NCI-H1048 (cell line): ENCODE data around the gene SCD5.

ENCODE experiments used
- DNase-seq: peaks from one replicate; lab custom pipeline; 2025; lab: John Stamatoyannopoulos, UW

The SCD5 gene

DNA sequence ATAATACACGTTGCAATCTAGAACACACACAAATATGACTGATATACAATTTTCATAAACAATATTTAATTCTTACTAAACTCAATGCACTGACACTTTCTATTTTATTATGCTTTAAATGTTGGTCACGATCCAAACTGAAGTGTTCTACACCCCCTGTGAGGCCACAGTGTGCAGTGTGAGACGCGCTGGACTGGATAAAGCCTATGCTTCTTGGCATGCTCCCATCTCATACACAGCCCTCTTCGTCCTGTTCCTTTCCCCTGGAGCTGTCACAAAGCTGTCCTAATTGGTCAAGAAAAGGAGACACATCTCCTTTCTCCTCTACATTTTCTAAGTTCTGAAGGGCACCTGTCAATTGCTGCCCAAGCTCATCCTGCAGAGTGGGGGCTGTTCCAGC lies 72.0 kb downstream of the SCD5 start:
- DNase-seq: no peak

DNA sequence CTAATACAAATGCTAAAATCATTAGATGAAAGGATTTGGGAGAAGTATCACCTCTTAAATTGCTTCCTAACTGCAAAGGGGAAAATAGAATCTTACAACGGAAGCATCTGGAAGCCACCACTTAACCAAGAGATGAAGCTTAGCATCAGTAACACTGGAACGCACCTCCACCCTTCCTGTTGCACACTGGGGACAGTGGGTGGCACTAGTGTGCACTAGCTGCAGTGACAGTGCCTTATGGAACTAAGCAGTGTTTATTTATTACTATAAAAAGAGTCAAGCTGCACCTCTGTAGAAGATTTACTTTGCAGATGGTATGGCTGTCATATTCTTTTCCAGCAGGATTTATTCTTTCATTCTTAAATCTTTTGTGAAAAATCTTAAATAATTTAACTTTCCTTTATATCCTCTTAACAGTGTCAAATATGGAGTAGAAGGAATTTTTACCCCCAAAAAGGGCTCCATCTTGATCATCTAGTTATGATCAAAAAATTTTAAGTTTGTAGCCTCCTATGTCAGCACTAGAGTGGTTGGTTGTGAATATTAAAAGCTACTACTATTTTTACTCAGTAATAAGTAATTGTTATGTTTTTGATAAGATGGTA lies 76.7 kb downstream of the SCD5 start:
- no peak for DNase-seq

DNA sequence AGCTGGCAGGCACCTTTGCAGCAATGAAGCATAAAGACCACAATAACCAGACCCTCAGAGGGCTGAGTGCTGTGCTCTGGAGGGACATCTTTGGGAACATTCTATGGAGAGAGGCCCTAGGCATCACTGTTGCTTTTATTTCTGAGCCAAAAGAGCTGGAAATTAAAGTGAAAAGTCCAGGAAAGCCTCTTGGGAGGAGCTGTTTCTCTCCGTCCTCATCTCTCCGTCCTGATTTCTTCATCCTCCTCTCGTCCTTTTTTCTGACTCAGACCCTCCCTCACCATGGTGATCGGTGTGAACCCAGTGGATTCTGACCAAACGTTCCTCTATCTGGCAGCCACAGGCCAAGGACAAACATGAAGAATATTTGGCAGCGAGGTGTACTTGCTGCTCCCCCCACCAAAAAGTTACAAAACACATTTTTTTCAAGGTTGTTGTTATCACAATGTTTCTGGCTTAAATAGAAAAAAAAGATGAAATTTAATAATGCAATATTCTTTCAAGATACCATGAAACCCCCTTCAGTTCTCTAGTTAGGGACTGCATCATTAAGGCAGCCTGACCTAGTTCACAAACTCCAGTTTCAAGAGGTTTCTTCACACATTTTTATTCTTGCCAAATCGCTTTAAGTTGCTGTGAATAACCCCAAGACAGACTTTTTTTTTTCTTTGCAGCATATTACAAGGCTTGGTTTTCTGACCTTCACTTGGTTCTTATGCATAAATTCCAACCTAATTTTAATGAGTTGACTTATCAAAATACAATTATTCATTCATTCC lies 80.2 kb downstream of the SCD5 start:
- no peak for DNase-seq

DNA sequence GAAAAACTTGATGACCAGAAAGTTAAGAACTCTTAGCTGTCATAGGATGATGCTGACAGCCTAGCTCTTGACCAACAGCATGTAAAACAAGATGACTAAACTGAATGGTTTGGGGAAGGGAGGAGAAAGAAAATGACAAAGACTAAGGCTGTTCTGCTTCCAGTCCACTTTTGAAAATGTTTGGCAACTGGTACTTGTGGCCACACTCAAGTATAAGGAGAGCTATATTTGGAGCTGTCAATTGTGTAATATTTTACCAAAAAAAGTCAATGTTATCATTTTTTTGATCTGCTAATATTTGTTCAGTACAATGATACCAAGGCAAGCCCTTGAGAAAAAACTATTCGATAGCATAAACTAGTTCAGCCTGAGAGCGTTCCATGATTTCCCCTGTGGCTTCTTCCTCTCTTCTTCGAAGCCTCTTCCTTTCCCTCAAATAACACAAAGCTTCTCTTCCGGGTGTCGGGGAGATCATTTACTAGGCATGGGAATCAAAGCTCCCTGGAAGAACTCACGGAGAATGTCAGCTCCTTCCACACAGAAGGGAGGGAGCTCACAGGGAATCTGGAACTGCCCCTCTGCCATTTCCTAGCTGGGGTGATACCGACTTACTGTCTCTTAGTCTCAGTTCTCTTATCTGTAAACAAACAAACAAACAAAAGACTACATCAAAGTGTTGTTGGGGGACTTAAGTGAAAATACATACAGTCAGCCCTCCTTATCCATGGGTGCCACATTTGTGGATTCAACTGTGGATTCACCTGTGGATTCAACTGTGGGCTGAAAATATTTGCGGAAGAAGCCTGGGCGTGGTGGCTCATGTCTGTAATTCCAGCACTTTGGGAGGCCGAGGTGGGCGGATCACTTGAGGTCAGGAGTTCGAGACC lies 82.6 kb downstream of the SCD5 start:
- DNase-seq: no peak

DNA sequence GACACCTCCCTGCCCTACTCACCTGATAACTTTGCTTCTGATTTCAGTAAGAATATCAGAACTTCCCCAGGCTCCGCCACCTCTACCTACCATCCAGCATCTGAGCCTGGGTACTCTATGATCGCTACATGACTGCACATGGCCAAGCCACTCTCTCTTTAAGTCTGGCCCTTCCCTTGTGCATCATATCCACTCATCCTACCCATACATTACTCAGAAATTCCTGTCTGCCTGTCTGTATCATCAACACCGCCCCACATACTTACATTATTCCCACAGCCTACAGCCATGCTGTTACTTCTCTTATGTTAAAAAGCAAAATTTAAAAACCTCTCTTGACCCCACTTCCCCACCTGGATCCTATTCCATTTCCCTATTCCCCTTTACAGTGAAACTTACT lies 84.7 kb downstream of the SCD5 start:
- no peak for DNase-seq

DNA sequence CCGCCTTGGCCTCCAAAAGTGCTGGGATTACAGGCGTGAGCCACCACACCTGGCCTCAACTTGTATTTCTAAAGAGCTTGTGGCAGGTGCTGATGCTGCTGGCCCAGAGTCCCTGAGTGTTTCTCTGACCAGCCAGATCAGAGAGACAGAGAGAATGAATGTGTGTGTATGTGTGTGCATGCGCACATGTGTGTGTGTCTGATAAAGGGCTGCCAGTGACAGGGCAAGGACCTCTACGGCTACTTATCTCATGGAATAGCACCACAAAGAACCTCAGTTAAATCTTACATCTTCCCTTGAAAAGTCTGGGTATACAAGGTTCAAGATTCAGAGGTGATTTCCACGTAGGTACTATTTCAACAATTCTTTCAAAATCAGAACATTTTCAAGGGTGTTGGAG lies 86.0 kb downstream of the SCD5 start:
- DNase-seq: no peak

DNA sequence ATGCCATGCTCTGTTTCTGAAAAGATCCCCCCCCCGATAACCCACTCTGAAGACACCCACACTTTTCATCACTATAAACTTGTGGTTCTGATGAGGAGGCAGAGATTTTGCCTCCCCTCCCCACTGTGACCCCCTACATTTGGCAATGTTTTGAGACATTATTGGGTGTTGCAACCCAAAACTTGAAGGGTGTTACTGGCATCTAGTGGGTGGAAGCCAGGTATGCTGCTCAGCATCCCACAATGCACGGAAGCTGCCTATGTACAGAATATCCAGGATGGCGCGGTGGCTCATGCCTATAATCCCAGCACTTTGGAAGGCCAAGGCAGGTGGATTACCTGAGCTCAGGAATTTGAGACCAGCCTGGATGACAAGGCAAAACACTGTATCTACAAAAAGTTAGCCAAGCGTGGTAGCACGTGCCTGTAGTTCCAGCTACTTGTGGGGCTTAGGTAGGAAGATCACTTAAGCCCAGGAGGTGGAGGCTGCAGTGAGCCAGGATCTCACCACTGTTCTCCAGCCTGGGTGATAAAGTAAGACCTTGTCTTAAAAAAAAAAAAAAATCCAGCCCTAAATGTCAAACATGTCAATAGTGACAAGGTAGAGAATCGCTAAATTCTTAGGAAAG lies 87.3 kb downstream of the SCD5 start:
- no peak for DNase-seq

DNA sequence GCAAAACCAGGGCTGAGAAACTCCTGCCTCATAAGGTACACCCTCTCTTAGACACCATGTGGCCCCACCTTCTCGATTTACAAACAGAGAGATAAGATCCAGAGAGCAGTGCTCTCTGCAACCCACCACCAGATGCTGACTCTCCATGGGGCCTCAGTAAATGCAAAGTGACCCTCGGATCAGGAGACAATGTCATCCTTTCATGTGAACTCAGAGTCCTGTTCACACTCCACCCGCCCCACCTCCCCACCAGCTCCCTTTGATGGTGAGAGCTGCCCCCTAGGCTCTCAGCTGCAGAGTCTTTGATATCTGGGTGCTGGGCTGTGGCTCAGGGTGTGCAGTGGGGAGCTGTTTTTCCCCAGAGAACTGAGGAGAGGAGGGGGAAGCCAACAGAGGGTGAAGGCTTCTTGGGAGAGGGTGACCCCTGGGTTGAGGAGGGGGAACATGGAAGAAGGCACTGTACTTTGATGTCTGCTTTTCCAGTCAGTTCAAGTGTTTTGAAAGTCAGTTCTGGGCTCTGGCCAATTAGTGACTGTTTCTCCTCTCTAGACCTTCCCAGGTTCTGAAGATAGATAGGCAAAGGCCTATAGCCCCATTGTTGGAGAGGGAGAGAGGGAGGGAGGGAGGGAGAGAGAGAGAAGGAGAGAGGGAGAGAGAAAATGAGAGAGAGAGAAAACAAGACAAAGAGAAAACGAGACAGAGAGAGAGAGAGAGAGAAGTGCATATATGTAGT lies 88.2 kb downstream of the SCD5 start:
- DNase-seq: no peak

DNA sequence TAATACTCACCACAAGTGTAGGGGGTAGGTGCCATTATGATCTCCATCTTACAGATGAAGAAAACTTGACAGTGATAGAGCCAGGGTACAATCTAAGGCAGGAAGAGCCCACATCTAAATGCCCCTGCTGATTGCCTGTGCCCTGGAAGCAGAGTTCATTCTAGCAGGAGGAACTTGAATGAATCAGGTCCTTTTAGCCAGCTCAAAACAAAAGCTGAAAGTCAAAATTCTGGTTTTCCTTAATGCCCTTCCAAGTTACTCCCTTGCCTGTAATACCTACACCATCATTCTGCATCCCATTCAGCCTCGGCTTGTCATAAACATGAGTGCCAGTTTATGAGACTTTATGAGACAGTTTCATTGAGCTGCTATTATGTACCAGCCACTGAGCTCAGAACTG lies 89.6 kb downstream of the SCD5 start:
- no peak for DNase-seq

DNA sequence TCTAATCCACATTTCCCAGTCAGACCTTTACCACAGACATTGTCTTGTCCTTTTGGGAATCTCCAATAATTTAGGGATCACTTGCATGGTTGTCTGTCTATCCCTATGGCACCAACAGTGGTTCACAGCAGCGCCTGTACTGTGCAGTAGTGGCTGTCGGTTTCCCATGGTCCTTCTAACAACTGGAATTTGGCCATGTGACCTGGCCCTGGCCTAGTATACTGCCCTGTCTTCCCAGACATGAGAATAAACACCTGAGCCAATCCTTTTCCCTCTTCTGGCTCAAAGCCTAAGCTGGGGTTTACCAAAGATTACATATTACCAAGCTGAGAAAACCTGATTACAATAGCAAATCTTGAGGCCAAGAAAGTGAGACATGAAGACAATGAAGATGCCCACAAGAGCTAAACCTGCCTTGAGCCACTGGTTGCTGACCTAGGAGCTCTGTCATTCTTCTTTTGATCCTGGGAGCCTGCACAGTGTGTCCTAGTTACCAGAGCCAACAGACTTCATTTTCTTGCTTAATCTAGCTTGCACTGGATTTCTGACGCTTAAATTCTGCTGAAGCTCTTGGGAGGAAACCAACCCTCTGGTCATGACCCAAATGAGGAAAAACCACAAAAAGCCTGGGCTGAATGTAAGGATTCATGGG lies 92.1 kb downstream of the SCD5 start:
- no peak for DNase-seq

DNA sequence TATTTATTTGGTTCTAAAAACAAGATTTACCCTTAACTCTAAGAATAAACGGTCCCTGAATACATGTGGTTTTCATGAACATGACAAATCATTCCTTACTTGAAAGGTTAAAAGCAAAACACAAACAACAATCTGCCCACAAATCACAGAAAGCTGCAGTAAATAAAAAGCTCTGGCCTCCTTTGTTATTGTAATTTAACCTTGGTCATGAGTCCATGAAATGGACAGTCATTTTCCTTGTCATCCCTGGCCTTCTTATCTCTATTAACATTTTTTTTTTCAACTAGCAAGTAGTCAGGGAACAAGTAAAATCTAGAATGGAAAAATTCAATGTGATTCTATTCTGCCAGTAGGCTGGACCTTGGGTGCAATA lies 92.7 kb downstream of the SCD5 start:
- no peak for DNase-seq

DNA sequence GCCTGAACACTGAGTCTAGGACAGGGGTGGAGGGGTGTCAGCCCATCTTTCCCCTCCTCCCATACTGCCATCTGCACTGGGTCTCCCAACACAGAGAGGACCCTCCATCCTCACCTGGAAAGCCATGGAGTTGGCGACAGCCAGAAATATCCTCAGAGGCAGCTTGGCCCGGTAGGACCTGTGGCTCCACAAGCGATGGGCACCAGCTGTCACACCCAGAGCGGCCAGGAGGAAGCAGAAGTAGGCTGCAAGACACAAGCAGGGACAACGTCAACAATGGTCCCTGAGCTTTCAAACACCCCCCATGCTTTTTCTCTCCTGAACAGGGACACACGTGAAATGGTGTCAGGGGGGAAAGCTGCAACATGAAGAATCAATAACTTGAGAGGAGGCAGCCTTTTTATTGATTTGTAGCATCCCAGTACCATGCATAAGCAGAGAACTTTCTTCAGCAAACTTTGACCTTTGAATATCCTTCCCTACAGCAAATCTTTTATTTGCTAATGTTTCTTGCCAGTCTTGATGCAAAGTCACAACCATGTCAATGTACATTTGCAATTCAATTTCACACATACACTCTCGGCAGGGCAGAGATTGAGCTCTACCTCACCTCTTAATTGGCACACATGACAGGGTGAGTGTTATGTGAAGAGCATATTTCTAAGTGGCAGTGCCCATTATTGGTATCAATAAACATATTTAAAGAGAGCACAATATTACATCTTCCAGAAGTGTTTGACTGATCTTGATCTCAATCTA lies 93.2 kb downstream of the SCD5 start:
- DNase-seq: no peak

DNA sequence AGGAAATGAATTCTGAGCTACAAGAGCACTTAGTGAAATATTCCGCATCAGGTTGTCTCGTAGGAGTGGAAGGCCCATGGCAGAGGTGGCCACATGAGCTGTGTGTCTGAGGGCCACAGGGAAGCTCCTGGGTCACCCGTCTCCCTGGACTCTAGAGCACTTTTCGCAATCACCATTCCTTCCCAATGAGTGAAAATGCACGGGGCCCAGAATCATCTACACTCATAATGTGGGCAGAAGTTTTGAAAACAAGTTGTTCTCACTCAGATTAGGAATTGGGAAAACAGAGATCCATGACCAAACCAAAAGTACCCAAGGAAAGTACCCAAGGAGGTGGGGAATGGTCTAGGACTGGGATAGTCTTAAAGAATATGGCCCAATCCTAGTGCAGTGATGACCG lies 94.4 kb downstream of the SCD5 start:
- DNase-seq: no peak

DNA sequence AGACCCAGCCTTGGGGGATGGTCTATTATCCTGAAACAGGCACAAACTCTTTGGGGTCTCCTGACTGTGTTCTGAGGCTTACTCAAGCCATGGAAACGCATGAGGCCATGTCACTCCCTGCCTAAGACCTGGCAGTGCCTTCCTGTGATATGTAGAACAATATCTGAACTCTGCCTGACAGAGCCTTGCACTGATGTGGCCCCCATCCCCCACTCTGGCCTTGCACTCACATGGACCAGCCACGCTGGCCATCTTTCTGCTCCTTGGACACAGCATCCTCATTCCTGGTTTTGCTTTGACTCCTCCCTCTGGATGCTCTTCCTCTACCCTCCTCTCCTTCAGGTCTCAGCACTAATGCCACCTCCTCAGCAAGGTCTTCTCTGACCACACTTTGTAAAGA lies 100.2 kb downstream of the SCD5 start:
- DNase-seq: no peak

DNA sequence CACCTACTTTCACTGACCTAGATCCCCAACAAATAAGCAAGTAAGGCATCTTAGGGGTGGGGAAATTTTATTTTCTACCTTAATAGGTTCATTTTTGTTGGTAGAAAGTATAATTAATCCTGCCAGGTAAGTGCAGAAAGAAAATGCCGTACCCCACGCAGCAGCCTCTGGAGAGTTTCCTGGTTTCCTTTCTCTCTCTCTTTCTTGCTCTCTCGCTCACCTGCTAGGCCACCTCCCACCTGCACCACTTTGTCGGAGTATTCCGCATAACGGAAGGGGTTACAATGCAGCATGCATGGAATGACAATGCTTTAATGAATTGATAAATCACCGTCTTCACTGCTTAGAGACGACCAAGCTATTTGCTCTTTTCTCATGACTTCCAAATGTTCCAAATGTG lies 101.0 kb downstream of the SCD5 start:
- no peak for DNase-seq

DNA sequence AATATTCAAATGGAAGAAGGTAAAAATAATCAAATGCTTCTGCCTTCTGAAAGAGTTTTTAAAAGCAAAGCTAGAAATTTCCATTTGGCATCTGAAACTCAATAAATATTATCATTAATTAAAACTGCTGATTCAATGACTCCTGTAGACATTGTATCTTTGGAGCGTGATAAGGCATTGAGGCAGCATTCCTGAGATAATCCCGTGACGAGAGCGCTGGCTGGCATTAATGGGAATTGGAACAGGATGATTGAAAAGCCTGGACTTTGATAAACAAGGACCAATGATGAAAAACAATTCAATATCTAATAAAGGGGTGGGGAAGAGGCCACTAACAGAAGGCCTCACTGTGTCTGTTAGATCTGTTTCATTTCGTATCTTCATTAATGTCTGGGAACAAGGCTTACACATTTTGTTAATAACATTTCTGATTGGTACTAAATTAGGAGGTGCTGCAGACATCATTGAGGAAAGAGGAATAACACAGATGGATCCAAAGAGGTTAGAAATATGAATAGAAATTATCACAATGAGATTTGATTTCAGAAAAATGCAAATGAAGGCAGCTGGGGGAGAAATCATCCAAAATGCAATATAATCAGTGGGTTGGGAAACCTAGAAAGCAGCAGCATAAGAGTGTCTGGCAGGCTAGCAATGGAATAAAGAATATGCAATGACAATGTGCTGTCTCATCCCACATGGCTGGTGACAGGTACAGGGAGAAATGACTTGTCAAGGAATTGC lies 102.3 kb downstream of the SCD5 start:
- no peak for DNase-seq

DNA sequence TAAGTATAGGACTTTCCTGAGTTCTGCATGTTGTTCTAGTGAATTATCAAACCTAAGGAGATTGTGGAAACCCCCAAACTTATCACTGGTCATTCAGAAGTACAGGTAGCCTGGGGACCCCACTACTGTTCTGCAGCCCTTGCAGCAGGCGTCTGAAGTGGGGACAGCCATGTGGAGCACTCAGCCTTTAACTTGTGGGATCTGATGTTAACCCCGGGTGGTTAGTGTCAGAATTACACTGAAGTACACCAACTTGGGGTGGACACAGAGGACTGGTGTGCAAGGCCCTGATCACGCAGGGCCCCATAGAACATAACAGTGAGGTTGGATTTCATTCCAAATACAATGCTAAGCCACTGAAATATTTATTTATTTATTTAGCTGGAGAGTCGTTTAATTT lies 103.7 kb downstream of the SCD5 start:
- DNase-seq: no peak

DNA sequence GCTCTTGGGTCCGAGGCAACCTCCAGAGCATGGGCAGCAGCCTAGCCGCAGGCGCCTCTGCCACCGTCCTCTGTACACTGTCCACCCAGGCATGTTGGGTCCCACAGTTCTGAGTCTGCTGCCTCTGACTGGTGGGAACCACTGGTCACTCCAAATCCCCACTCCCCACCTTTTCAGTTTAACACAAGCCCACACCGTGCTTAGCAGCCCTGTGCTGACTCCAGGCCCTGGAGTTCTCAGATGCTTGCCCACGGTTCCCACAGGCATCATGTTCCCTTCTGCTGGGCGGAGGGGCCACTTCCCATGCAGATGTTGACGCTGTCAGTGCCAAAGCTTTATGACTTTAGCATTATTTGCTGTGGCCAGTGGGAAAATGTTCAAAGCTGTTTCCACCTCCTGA lies 104.5 kb downstream of the SCD5 start:
- DNase-seq: no peak

DNA sequence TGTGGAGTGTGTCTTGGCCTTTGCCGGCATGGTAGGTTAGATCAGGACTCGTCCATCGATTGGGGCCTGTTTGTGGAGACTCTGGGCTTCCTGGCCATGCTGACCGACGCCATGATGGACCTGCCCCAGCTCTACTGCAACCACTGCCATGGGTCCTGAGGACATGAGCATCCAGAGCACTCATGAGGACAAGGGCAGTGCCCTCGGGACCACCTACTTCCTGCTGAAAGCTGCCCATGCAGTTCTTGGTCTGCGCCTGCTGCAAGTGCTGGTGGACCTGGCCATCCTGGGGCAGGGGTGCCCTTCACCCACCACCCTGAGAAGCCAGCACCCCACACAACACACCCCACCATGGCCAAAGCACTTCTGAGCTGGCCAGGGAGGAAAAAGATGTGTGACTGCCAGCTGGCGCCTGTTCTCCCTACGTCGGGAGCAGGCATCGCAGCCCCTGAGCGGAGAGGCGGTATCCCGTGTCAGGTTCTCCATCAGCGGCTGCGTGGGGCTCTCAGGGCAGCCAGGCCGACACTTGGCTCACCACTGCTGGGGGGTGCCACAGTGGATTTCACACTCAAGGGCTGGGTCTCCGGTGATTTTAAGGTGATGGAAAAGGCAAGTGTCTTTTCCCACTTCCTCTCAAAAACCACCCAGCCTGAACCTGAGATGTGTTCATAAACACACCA lies 106.4 kb downstream of the SCD5 start:
- no peak for DNase-seq
